Measurements from ENCODE around the gene ALDOB.

DNA sequence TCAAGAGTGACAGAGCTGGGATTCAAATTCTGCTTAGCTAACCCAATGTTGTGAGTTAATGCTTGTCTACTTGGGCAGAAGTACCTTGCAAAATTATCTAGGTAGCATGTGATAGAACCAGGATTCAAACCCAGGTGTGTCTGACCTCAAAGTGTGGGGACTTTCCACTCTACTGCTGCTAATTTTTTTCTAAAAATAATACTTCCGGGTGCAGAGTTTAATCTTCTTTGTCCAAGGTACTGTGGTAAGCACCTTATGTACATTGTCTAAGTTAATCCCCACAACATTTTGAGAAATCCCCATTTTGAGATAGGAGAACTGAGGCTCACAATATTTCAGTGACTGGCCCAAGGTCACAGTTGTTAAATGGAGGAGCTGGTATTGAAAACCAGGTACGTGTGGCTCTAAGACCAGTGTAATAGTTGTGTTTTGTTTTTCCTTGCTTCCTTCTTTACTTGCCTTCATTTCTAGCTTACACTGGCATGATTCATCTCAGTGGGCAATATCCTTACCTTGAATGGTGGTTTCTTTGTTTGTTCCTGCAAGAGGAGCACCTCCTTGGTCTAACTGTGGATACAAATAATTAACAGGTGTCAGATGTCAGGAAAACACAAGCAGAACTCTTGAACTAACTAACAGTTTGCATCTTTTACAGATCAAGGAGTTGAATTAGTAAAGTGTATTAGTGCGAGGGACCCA lies 7.5 kb downstream of the ALDOB start:
- TF ChIP-seq, protein P1, sequence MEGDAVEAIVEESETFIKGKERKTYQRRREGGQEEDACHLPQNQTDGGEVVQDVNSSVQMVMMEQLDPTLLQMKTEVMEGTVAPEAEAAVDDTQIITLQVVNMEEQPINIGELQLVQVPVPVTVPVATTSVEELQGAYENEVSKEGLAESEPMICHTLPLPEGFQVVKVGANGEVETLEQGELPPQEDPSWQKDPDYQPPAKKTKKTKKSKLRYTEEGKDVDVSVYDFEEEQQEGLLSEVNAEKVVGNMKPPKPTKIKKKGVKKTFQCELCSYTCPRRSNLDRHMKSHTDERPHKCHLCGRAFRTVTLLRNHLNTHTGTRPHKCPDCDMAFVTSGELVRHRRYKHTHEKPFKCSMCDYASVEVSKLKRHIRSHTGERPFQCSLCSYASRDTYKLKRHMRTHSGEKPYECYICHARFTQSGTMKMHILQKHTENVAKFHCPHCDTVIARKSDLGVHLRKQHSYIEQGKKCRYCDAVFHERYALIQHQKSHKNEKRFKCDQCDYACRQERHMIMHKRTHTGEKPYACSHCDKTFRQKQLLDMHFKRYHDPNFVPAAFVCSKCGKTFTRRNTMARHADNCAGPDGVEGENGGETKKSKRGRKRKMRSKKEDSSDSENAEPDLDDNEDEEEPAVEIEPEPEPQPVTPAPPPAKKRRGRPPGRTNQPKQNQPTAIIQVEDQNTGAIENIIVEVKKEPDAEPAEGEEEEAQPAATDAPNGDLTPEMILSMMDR (IDR thresholded peaks at IDR 0.05): no peak
- TF ChIP-seq POLR2AphosphoS5 (IDR thresholded peaks at IDR 0.05; ENCODE audit: low read depth, low read length) (no peak), REST (IDR thresholded peaks at IDR 0.05; ENCODE audit: insufficient read depth in 1 of 2, low read depth in 2 of 2, low read length in 1 of 2) (no peak)

Data from Panc1 (cell line).